Fibroblast of mammary gland (primary cell): ENCODE results near the gene SSC4D.
A peak's percentile ranks its signal among the peaks of the same experiment; 100 is the strongest.

Source experiments
- DNase-seq: peaks from one replicate; pipeline ENCODE4 v3.0.0-alpha.2; 2010; ENCODE audit warnings: low read depth
- H3K4me3 ChIP-seq: 2 replicates; pipeline ENCODE4 v1.5.1; 2011; ENCODE audit warnings: low read depth, mild to moderate bottlenecking, low read length, moderate library complexity; ENCODE audit not compliant: control insufficient read depth
- TF ChIP-seq, protein P1 (sequence below): conservative IDR thresholded peaks from 2 replicates; pipeline ENCODE4 v1.5.1; 2011; ENCODE audit warnings: low read depth, low read length, inconsistent platforms; ENCODE audit not compliant: control insufficient read depth, insufficient read depth

SSC4D gene

DNA sequence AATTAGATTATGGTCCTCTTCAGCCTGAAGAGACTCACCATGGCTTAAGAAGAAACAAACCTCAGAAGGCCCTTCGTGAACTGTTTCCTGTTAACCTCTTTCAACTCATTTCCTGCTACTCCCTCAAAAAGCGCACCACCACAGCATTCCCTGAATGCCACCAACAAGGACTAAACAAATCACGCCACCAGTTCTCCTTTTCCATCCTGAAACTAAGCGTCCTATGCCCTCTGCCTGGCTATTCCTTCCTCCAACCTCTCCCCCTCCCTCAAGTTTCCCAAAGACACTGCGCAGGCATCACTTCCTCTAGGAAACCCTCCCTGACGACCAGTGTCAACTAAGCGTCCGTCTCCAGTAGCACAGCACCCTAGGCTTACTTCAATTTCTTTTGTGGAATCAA is 62.7 kb downstream of the SSC4D start:
- DNase-seq: no peak
- no peak overlapping the region for H3K4me3 ChIP-seq
- TF ChIP-seq, protein P1, sequence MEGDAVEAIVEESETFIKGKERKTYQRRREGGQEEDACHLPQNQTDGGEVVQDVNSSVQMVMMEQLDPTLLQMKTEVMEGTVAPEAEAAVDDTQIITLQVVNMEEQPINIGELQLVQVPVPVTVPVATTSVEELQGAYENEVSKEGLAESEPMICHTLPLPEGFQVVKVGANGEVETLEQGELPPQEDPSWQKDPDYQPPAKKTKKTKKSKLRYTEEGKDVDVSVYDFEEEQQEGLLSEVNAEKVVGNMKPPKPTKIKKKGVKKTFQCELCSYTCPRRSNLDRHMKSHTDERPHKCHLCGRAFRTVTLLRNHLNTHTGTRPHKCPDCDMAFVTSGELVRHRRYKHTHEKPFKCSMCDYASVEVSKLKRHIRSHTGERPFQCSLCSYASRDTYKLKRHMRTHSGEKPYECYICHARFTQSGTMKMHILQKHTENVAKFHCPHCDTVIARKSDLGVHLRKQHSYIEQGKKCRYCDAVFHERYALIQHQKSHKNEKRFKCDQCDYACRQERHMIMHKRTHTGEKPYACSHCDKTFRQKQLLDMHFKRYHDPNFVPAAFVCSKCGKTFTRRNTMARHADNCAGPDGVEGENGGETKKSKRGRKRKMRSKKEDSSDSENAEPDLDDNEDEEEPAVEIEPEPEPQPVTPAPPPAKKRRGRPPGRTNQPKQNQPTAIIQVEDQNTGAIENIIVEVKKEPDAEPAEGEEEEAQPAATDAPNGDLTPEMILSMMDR: no peak

DNA sequence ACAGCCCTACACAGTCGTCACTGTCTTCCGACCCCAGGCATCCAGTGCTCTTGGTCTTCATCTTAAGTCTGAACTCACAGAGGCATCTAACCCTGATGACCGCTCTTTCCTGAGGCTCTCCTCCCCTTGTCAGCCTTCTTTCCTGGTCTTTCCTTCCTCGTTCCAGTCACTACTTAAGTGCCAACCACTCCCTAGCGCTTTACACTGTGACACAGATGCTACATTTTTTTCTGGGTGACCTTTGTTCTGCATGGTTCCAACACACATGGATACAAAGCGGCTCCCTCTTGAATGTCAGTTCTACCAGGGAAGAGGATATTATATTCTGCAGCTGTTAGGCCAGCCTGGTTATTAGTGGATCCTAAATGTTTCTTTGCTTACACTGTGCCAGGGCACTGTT is 63.4 kb downstream of the SSC4D start:
- DNase-seq: no peak
- TF ChIP-seq, protein P1: no peak

DNA sequence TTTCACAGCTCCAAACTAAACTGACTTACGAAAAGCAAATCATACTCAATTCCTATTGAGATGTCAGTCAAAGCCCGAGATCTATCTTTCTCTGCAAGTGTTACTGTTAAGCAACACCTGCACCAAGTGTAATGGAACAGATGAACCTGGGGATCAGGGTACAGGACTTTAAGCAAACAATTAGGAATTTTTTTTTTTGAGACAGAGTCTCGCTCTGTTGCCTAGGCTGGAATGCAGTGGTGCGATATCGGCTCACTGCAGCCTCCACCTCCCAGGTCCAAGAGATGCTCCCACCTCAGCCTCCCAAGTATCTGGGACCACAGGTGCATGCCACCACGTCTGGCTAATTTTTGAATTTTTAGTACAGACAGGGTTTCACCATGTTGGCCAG is 65.6 kb downstream of the SSC4D start:
- no peak for DNase-seq
- no peak overlapping the region for H3K4me3 ChIP-seq
- TF ChIP-seq, protein P1: no peak

More for the DNA sequence above, 63.4 kb downstream of the SSC4D start:
- H3K4me3 ChIP-seq: no peak overlapping the region

DNA sequence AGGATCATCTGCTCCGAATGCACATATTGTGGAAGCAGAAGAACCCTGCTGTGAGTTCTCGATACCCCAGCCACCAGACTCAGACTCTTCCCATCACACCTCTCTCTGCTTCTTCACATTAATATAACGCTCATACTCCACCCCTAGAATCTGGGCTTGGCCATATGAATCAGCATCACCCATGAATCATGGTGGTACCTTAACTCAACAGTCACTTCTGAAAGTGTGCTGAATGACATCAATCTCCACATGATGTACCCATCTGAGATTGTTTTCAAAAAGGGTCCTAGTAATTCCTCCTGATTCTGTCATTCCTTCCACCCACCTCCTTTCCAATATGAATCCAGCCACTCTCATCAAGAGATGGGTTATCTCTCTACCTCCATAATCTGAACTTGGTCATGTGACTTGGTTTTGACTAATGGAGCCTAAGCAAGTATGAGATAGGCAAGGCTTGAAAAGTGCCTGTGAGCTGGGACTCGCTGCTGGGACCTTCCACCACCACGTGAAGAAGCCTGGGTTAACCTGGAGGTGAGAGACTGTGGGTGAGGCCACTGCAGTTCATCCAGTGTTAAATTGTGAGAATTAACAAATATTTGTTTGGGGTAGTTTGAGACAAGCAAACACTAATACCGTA is 66.1 kb downstream of the SSC4D start:
- DNase-seq: peak; percentile 71
- H3K4me3 ChIP-seq: no peak overlapping the region
- TF ChIP-seq, protein P1: no peak

DNA sequence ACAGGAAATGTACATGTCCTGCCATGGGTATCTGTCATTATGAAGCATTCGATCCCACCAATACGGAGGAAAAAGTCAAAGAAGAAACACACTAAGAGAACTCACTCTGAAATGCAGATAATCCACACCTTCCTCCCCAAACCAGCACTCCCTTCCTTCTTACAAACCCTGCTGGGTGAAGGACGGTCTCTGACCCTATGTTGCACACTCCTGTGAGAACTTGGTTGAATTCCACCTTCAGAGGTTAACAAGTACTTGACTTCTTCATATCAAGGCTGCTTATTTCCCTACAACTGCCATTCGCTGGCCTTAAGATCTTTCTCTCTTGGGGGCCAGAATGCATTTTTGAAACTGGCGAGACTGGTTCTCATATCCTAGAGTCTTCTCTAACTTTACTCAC is 67.3 kb downstream of the SSC4D start:
- no peak for DNase-seq
- no peak overlapping the region for H3K4me3 ChIP-seq
- TF ChIP-seq, protein P1: no peak

DNA sequence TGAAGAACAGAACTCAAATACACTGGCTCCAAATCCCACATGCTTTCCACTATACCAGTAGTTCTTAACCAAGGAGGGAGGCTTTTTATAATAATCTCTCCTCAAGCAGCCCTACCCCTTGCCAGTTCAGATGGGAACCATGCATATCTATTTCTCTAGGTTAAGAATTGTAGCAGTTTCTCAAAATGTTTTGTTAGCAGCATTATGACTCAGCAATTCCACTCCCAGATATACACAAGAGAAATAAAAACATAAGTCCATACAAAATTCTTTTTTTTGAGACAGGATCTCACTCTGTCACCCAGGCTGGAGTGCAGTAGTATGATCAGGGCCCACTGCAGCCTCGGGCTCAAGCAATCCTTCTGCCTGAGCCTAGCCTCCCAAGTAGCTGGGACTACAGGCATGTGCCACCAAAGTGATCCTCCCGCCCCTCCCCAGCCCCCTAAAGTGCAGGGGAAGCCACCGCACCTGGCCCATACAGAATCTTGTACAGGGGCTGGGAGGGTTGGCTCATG is 68.8 kb downstream of the SSC4D start:
- no peak overlapping the region for H3K4me3 ChIP-seq
- DNase-seq: peak; percentile 73
- TF ChIP-seq, protein P1: no peak
